Subcutaneous adipose tissue (tissue), 4 donors: ENCODE results near the gene LYAR. TPM values are rescaled to one million over a fixed set of nuclear protein-coding genes. Genes with fewer than 3 reads are reported as not detected.

ENCODE experiments used
- total RNA-seq, 4 donors: library from RNA; depleted of rRNA; stranded (reverse); fragments of >200 nt; gene quantifications; one replicate each; pipeline ENCODE4 v1.1.0, GENCODE V29; 2016
- TF ChIP-seq, protein P1 (sequence below): fragments of 450-650 bp; IDR thresholded peaks from one replicate; pipeline ENCODE4 v1.5.1; 2016; ENCODE audit warnings: low read depth, mild to moderate bottlenecking, control low read depth, antibody characterized with exemption, moderate library complexity

LYAR gene
- total RNA-seq, 4 donors from 2014 or later, result 10.2 to 19.1 (median 13.5) TPM

DNA sequence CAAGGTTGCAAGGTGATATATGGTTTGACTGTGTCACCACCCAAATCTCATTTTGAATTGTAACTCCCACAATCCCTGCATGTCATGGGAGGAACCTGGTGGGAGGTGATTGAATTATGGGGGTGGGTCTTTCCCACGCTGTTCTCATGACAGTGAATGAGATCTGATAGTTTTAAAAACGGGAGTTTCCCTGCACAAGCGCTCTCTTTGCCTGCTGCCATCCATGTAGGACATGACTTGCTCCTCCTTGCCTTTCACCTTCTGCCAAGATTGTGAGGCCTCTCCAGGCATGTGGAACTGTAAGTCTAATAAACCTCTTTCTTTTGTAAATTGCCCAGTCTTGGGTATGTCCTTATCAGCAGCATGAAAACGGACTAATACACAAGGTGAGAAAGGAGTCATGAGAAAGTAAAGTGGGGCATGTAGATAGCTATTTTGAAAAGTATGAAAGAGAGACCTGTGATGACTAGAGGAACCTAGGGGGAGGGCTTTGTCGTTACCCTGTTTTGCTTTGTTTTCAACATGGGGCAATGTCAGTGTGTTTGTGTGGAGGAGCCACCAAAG lies 6.4 kb upstream of the LYAR start:
- TF ChIP-seq, protein P1, sequence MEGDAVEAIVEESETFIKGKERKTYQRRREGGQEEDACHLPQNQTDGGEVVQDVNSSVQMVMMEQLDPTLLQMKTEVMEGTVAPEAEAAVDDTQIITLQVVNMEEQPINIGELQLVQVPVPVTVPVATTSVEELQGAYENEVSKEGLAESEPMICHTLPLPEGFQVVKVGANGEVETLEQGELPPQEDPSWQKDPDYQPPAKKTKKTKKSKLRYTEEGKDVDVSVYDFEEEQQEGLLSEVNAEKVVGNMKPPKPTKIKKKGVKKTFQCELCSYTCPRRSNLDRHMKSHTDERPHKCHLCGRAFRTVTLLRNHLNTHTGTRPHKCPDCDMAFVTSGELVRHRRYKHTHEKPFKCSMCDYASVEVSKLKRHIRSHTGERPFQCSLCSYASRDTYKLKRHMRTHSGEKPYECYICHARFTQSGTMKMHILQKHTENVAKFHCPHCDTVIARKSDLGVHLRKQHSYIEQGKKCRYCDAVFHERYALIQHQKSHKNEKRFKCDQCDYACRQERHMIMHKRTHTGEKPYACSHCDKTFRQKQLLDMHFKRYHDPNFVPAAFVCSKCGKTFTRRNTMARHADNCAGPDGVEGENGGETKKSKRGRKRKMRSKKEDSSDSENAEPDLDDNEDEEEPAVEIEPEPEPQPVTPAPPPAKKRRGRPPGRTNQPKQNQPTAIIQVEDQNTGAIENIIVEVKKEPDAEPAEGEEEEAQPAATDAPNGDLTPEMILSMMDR, result no peak

DNA sequence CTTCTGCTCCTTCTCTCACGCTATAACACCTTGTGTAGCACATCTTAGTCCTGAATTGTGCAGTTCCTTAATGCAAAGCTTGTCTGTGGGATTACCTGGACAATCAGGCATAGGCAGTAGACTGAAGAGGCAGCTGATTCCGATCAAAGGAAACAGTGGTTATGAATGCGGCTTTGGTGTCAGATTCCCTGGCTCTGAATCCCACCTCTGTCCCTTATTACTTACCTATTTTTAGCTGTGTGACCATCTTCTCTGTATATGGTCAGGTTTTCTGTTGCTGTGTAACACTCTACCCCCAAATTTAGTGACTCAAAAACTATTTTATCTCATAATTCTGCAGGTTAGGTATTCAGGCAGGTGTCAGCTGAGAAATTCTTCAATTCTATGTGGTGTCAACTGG lies 3.3 kb upstream of the LYAR start:
- TF ChIP-seq, protein P1, result no peak

DNA sequence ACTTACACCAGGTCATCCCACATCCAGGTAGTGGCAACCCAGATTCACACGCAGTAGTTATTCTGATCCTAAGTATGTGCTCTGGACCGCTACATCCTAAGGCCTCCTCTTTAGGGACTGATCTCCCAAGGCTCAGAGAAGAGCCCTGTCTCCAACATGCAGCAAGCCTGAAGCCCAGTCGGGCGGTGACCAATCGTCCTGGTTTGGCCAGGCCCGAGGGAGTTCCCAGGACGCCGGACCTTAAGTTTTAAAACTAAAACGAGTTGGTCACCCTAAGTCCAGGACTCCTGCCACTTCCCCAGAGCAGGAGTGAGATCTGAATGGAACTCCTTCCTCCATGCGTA lies 385 bp downstream of the LYAR start:
- TF ChIP-seq, protein P1, result no peak

DNA sequence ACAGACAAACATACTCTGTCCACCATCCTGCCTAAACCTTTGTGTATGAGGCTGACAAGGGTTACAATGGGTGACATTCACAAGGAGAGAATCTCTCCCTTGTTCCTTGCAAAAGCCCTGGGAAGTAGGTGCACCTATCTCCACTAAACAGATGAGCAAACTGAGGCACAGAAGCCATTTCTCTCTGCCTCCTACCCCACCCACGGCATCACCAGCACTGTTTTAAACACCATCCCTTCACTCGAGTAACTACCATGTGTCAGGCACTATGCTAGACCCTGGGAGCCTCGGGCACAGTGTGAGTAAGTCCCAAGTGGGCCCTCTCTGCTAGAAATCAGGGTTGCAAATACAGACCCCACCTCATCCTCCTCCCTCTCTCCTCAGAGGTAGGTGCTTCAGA lies 899 bp downstream of the LYAR start:
- TF ChIP-seq, protein P1, result no peak

DNA sequence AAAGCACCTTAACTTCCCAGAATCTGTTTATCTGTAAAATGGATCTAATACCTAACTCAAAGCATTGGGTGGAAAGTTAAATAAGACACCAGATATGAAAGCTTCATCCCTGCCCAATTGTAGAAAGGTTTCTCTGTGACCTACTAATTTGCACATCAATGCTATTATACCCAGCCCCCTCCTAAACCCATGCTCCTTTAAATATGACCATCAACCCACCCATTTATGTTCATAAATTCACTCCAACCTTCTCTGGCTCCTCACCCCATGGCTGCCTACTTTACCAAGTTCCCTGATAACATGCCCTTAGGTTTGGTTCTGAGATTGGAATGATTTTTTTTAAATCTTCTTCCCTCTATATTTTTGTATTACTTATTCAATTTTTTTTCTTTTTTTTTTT lies 1.9 kb downstream of the LYAR start:
- TF ChIP-seq, protein P1, result no peak

DNA sequence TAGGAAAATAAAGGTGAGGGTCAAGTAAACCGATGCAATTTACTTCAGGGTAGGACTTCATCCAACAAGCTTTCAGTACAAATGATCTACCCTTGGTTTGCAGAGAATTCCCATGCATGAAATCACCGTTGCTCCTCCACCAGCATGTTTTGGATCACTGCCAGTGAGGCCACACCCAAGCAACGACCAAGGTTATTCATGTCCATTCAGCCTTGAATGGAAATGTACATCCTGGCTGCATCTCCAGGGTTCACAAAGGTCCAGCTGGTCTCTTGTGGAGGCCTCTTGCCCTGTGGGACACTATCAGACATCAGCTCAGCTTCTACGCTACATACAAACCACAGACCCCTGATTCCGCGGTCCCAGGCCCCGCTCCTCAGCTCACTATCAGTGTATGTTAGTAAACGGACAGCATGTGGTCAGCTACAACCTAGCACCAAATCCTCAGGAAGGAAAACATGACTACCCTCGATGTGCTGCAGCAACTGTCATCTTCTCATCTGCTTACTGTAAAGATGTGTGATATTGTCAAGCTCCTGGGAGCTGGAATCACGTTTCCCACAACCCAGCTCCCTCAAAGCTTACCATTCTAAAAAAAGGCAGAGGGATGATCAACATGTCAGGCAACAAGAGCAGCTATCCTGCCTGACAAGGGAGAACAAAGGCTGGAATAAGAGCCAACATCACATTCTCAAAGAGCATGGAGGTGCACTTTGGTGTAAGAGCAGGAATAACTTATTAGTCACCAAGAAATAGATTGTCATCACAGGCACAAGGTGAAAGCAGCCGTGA lies 4.9 kb downstream of the LYAR start:
- TF ChIP-seq, protein P1, result no peak

DNA sequence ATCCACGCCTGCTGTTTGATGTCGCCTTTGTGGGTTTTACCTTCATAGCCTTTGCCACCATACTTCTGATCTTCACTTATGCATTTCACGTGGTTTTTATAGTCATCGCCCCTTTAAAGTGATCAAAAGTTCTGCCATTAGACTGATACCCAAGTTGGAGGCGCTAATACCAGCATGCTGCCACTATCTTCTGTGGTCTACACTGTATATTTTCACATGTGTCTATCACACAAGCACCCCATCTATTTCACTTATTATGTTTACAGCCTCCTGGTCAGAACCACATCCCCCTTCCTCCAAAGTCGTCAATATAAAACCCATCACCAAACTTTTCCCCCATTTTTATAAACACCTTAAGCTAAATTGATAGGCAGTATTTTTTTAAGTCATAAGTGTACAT lies 8.2 kb downstream of the LYAR start:
- TF ChIP-seq, protein P1, result no peak
